ENCODE data around the gene KLHL12.
A peak's percentile ranks its signal among the peaks of the same experiment; 100 is the strongest.

Gene KLHL12

DNA sequence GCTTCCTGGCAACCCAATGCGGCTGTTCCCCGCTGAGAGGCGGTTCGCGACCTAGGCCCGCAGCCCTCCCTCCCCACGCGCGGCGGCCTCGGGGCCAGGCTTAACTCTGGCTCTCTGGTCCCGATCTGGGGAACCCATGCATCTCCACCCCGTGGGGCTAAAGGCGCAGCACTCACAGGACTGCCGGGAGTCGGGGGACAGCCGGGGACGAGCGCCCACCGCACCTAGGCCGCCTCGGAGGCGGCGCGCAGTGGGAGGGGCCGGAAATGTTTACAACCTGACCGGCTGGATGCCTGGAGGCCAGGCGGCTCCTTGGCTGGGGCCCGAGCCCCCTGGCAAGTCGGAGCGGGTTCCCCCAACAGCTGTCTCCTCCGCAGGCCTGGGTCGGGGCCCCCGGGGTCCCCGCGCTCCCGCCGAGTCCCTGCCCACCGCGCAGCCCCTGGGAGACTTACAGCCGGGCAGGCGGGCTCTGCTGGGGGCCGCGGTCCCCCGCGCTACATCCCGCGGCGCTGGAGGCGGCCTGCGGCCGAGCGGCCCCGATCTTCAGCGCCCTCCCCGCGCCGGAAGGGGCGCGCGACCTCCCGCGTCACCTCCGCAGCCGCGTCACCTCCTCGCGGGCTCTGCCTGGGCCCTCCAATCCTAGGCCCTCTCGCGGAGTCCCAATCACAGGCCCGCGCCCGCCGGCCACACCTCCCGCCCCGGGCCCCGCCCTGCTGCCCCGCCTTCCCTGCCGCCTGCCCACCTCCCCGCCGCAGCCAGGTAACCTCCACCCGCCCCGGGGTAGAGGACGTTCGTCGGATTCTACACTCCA, 30.9 kb upstream of the KLHL12 start, which contains the start of gene ADIPOR1:
Gene ADIPOR1 (minus strand): TSS at position 580 of the 811 bp plus-strand sequence. CDS start 7,242 bp downstream, outside the sequence.
- FAIRE-seq (no peak), DNase-seq (ENCODE audit: insufficient read length, low spot score) (peak; percentile 99)
- no peak for TF ChIP-seq CTCF (IDR thresholded peaks at IDR 0.05; ENCODE audit: insufficient read depth, missing control alignments)

GRCh38 chr1:202956969-202957368, 29.9 kb upstream of the KLHL12 start:
- DNase-seq (ENCODE audit: insufficient read length, low spot score) = no peak
- no peak for FAIRE-seq
- TF ChIP-seq CTCF (IDR thresholded peaks at IDR 0.05; ENCODE audit: insufficient read depth, missing control alignments) = no peak

DNA sequence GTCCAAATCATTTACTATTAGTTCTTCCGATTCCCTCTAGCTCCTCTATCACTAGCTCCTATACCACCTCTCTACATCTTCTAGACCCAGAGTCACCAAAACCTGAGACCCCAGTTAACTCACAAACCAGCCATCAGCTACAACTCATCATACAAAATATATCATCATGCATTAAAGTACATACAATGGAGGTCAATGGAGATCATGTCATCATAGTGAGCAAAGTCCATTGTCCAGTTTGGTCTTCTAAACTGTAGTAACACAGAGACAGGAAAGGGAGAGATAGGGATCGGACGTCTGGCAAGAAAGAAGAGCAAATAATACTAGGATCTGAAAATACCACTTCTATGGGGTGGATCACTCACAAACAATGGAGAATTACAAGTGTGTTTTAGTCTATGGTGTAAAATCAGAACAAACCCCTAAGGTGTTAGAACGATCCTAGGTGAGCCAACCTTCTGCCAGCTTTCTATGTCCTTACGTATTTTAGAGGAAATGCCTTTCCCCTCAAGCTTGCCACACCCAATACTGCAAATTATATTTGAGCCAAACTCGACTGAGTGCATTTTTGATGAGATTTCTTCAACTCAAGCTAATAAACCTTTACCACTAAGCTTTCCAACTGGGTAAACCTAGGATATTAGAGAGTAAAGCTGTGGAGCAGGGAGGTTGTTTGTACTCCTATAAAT, 27.2 kb upstream of the KLHL12 start:
- no peak for FAIRE-seq
- DNase-seq (ENCODE audit: insufficient read length, low spot score) = no peak

DNA sequence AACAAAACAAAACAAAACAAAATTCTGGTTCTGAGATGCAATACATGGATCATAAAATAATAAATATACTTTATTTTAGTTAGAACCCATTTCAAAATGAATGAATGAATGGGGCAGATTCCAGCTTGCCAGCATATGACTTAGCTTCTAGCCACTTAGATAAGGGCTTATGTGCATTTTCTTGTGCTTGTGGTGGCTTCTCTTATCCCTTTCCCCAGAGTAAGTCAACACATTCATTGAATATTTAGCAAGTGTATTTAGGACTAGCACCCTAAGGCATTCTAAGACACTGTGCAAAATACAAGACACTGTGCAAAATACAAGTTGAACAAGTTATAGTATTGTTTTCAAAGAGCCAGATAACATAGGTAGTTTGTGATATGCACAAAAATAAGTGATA, 26.4 kb upstream of the KLHL12 start:
- DNase-seq (ENCODE audit: insufficient read length, low spot score) (no peak), FAIRE-seq (no peak)
- TF ChIP-seq CTCF (IDR thresholded peaks at IDR 0.05; ENCODE audit: insufficient read depth, missing control alignments) = no peak

More for the DNA sequence above, 27.2 kb upstream of the KLHL12 start:
- TF ChIP-seq CTCF (IDR thresholded peaks at IDR 0.05; ENCODE audit: insufficient read depth, missing control alignments) = no peak

DNA sequence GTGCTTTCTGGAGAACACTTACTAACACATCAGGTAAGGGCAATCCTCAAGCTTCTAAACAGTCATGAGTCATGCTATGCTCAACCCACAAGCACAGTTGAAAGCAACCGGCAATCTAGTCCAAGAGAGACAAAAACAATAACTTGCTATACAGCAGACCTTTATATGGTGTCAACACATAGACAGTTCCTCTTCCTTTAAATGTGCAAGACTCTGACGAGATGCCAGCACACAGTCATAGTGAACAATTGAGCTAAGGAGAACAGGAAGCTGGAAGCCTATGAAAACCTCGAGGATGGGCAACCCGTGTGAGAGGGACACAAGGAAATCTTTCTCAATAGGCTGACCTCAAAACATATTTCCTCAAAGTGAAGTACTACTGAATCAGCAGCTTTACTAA, 25.8 kb upstream of the KLHL12 start:
- no peak for DNase-seq (ENCODE audit: insufficient read length, low spot score)
- FAIRE-seq = peak; percentile 66
- no peak for TF ChIP-seq CTCF (IDR thresholded peaks at IDR 0.05; ENCODE audit: insufficient read depth, missing control alignments)

DNA sequence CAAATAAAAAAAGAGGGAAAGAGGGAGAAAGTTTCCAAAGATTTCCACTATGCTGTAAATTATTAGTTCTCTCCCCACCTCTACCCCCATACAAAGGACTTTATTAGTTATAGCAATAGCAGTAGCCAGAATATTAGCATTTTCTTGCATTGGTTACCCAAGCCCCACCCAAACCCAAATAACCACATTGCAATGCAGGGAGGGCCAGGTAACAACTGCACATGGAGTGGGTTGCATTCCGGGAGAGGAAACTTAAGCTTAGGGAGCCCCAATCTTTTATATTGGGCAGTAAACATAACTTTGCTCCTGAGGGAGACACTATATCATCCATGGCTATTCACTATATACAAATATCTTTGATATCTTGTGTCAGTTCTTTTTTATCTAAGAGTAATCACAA, 25.1 kb upstream of the KLHL12 start:
- TF ChIP-seq CTCF (IDR thresholded peaks at IDR 0.05; ENCODE audit: insufficient read depth, missing control alignments) = no peak
- DNase-seq (ENCODE audit: insufficient read length, low spot score) (no peak), FAIRE-seq (no peak)

GRCh38 chr1:202951437-202951836, 24.4 kb upstream of the KLHL12 start:
- no peak for TF ChIP-seq CTCF (IDR thresholded peaks at IDR 0.05; ENCODE audit: insufficient read depth, missing control alignments)
- DNase-seq (ENCODE audit: insufficient read length, low spot score) = no peak
- FAIRE-seq = peak; percentile 94

All from D721Med (cell line).